BJ (cell line): ENCODE results near the gene TMEM192. TPM values are rescaled to one million over a fixed set of nuclear protein-coding genes. Genes with fewer than 3 reads are reported as not detected.

Experiments used
- CTCF ChIA-PET: fragments of 350-600 bp; formaldehyde crosslinking; extraction: SDS; loops from one replicate; lab custom pipeline; 2021; ENCODE audit warnings: antibody characterized with exemption, inconsistent platforms; lab: Yijun Ruan, JAX
- POLR2A ChIA-PET: fragments of 300-600 bp; sonication (Branson Sonifier 250); formaldehyde crosslinking; extraction: SDS; loops from one replicate; lab custom pipeline; 2021; ENCODE audit warnings: antibody characterized with exemption; lab: Charles Lee
- DNase-seq: peaks from one replicate; pipeline ENCODE4 v3.0.0-alpha.2; 2011; ENCODE audit warnings: low read depth
- H3K27me3 ChIP-seq: 2 replicates; pipeline ENCODE4 v1.6.0; 2011; ENCODE audit warnings: low read length; ENCODE audit not compliant: control insufficient read depth, insufficient read depth
- H3K36me3 ChIP-seq: 2 replicates; pipeline ENCODE4 v1.5.1; 2011; ENCODE audit warnings: low read length; ENCODE audit not compliant: control insufficient read depth, insufficient read depth
- H3K4me3 ChIP-seq: 2 replicates; pipeline ENCODE4 v1.5.1; 2011; ENCODE audit warnings: low read depth, mild to moderate bottlenecking, control low read depth, low read length
- CTCF ChIP-seq: IDR thresholded peaks from 2 replicates; pipeline ENCODE4 v1.5.1; 2011; ENCODE audit warnings: low read depth, mild to moderate bottlenecking, control low read depth, inconsistent platforms, low read length, moderate library complexity; ENCODE audit not compliant: insufficient read depth
- polyA plus RNA-seq: library from polyadenylated mRNA; depleted of rRNA; stranded (reverse); fragments of >200 nt; gene quantifications from 2 replicates; pipeline ENCODE4 v1.2.3, GENCODE V29; 2011

The TMEM192 gene
- polyA plus RNA-seq, 1 experiment, result 11.1 TPM

GRCh38 chr4:165058666-165059065 is 54.0 kb downstream of the TMEM192 start:
- ChIA-PET POLR2A (no interaction called here), CTCF (no interaction called here)
- Histone ChIP-seq H3K27me3 (no peaks in the 10 kb centered on the region), H3K36me3 (no peaks in the 10 kb centered on the region), H3K4me3 (no peak overlapping the region)
- no peak for TF ChIP-seq CTCF
- DNase-seq, result no peak

GRCh38 chr4:165055601-165056000 is 57.1 kb downstream of the TMEM192 start:
- CTCF ChIA-PET, result no interaction called here
- Histone ChIP-seq H3K27me3 (no peaks in the 10 kb centered on the region), H3K36me3 (no peaks in the 10 kb centered on the region), H3K4me3 (no peak overlapping the region)
- TF ChIP-seq CTCF, result no peak
- POLR2A ChIA-PET, result no interaction called here
- DNase-seq, result no peak

- DNase-seq, result no peak
- Histone ChIP-seq H3K27me3 (no peaks in the 10 kb centered on the region), H3K36me3 (no peaks in the 10 kb centered on the region), H3K4me3 (no peak within 1 kb of the TSS)
- TF ChIP-seq CTCF, result no peak
- POLR2A ChIA-PET, result no interaction called here
- CTCF ChIA-PET, result no interaction called here
These were observed 59.0 kb downstream of the TMEM192 start, which contains the start of gene TRIM75 for GRCh38 chr4:165053645-165054044. TSS of gene TRIM75 (plus strand) at chr4:165053866. CDS start at chr4:165059148, 5,282 bp downstream.

- CTCF ChIA-PET, result no interaction called here
- TF ChIP-seq CTCF, result no peak
These were observed 60.0 kb downstream of the TMEM192 start for GRCh38 chr4:165052627-165053026.

GRCh38 chr4:165048170-165048569 is 64.5 kb downstream of the TMEM192 start:
- ChIA-PET CTCF (no interaction called here), POLR2A (no interaction called here)

More at GRCh38 chr4:165052627-165053026, 60.0 kb downstream of the TMEM192 start:
- Histone ChIP-seq H3K4me3 (no peak overlapping the region), H3K36me3 (no peaks in the 10 kb centered on the region), H3K27me3 (no peaks in the 10 kb centered on the region)
- no peak for DNase-seq
- POLR2A ChIA-PET, result no interaction called here

More at GRCh38 chr4:165048170-165048569, 64.5 kb downstream of the TMEM192 start:
- no peak overlapping the region for H3K4me3 ChIP-seq
- no peak for DNase-seq
- TF ChIP-seq CTCF, result no peak
- H3K27me3 ChIP-seq, result no peaks in the 10 kb centered on the region
- no peaks in the 10 kb centered on the region for H3K36me3 ChIP-seq
